ENCODE measurements around the gene OR52N1.

DNA sequence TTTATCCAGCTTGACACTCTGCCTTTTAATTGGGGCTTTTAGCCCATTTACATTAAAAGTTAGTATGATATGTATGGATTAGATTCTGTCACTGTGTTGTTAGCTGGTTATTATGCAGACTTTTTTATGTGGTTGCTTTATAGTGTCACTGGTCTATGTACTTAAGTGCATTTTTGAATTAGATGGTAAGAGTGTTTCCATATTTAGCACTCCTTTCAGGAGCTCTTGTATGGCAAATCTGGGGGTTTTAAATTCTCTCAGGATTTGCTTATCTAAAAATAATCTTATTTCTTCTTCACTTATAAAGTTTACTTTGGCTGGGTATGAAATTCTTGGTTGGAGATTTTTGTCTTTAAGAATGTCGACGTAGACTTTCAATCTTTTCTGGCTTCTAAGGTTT is 46.6 kb upstream of the OR52N1 start:
- TF ChIP-seq GATA2 (IDR thresholded peaks at IDR 0.05; ENCODE audit: low read depth, low read length) = no peak
- no peak for TF ChIP-seq GATA3 (IDR thresholded peaks at IDR 0.05; ENCODE audit: low read depth, low read length)

Data from SH-SY5Y (cell line).